ENCODE measurements around the gene RNLS.

- TF ChIP-seq ZC3H10 (CRISPR knock-in tag; IDR thresholded peaks at IDR 0.05) (no peak), RARB (CRISPR knock-in tag; IDR thresholded peaks at IDR 0.05) (no peak), CSRNP3 (CRISPR knock-in tag; IDR thresholded peaks at IDR 0.05) (no peak), POU6F1 (CRISPR knock-in tag; IDR thresholded peaks at IDR 0.05; ENCODE audit: borderline replicate concordance, low read depth) (no peak), BACH2 (CRISPR knock-in tag; IDR thresholded peaks at IDR 0.05; ENCODE audit: borderline replicate concordance) (no peak), ZFP3 (CRISPR knock-in tag; IDR thresholded peaks at IDR 0.05) (no peak), ARNTL (CRISPR knock-in tag; IDR thresholded peaks at IDR 0.05; ENCODE audit: borderline replicate concordance, low read depth) (no peak), TCF4 (CRISPR knock-in tag; IDR thresholded peaks at IDR 0.05; ENCODE audit: borderline replicate concordance) (no peak), PPARA (CRISPR knock-in tag; IDR thresholded peaks at IDR 0.05; ENCODE audit: borderline replicate concordance) (no peak)
- TF ChIP-seq, protein P1, sequence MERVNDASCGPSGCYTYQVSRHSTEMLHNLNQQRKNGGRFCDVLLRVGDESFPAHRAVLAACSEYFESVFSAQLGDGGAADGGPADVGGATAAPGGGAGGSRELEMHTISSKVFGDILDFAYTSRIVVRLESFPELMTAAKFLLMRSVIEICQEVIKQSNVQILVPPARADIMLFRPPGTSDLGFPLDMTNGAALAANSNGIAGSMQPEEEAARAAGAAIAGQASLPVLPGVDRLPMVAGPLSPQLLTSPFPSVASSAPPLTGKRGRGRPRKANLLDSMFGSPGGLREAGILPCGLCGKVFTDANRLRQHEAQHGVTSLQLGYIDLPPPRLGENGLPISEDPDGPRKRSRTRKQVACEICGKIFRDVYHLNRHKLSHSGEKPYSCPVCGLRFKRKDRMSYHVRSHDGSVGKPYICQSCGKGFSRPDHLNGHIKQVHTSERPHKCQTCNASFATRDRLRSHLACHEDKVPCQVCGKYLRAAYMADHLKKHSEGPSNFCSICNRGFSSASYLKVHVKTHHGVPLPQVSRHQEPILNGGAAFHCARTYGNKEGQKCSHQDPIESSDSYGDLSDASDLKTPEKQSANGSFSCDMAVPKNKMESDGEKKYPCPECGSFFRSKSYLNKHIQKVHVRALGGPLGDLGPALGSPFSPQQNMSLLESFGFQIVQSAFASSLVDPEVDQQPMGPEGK (CRISPR knock-in tag; IDR thresholded peaks at IDR 0.05; ENCODE audit: borderline replicate concordance): no peak
- TF ChIP-seq, protein P2, sequence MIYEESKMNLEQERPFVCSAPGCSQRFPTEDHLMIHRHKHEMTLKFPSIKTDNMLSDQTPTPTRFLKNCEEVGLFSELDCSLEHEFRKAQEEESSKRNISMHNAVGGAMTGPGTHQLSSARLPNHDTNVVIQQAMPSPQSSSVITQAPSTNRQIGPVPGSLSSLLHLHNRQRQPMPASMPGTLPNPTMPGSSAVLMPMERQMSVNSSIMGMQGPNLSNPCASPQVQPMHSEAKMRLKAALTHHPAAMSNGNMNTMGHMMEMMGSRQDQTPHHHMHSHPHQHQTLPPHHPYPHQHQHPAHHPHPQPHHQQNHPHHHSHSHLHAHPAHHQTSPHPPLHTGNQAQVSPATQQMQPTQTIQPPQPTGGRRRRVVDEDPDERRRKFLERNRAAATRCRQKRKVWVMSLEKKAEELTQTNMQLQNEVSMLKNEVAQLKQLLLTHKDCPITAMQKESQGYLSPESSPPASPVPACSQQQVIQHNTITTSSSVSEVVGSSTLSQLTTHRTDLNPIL (CRISPR knock-in tag; IDR thresholded peaks at IDR 0.05; ENCODE audit: low read depth): no peak
These were observed 355.0 kb downstream of the RNLS start for GRCh38 chr10:88228130-88228529.

Data from SK-N-SH treated with all-trans-retinoic acid at 6 μM for 48 hours (cell line).